KOPT-K1 (cell line): Measurements from ENCODE around the gene PTPRC.

Experiments
- H3K27ac ChIP-seq: fragments of 200-600 bp; sonication (generic); 2 replicates; pipeline ENCODE4 v1.5.1; 2016; ENCODE audit warnings: antibody characterized with exemption, mild to moderate bottlenecking, low read depth, low read length; ENCODE audit not compliant: poor library complexity, severe bottlenecking
- H3K36me3 ChIP-seq: fragments of 200-600 bp; sonication (generic); 2 replicates; pipeline ENCODE4 v1.5.1; 2017; ENCODE audit warnings: antibody characterized with exemption, mild to moderate bottlenecking, low read length, moderate library complexity; ENCODE audit not compliant: insufficient read depth
- H3K9me3 ChIP-seq: fragments of 200-600 bp; sonication (generic); 2 replicates; pipeline ENCODE4 v1.5.1; 2017; ENCODE audit warnings: antibody characterized with exemption, low read length, mild to moderate bottlenecking; ENCODE audit not compliant: insufficient read depth, poor library complexity, severe bottlenecking

The PTPRC gene

DNA sequence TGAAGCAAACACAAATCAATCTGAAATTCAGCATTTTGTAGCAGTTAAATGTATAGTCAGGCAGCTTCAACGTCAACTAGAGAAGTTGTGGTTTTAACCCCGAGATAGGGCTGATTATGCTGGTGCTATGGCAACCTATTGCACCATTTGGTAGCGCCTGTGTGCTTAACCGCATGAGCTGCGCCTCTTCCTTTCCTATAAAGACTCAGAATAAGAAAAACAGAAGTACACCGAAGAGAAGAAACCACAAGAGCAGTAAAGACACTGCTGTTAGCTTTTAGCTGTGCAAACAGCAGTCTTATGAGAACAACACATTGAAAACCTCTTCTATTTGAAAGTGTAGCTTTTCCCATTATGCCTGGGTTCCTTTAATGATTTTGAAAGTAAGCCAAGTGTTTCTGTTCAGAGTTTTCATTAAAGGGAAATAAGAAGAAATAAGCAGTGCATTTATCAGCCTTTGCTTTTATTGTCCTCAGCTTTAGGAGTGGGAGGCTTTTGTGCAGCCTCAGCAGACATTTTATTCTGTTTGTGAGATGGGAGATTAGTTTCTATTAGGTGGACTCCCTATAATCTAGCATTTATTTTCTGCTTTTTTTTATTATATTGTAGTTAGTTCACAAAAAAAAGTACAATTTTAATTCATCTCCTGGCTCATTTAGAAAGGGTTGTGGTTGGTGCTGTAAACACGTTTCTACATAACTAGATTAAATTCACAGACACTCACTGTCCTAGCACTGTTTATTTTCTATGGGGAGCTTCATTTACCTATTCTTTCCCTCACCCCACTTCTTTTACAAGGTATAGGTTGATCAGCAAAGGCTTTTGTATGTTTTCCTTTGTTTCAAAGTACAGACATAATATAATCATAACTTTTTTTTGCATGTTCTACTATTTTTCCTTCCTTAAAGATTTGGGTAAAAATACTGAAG, 43.3 kb downstream of the PTPRC start:
- H3K36me3 ChIP-seq, result peaks cover 8% of the 10 kb centered on the region
- peak overlapping the region; percentile 91 for H3K27ac ChIP-seq

DNA sequence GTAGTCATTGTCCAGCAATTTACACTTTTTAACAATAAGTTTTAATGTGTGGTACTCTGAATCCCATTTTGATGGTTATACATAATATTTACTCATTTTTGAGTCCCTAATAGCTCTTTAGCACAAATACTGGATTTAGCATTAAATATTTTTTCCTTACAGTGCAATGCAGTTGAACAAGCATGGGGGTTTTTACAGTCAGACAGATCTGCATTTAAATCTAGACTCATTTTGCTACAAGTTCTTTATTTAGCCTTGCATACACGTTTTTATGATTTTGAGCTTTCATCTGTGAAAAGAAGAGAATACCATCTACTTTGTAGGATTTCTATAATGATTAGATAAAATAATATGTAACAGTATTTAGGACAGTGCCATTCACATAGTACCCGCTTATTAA, 44.0 kb downstream of the PTPRC start:
- Histone ChIP-seq H3K9me3 (no peaks in the 10 kb centered on the region), H3K27ac (peak overlapping the region; percentile 91), H3K36me3 (peaks cover 8% of the 10 kb centered on the region)

More for the DNA sequence above, 43.3 kb downstream of the PTPRC start:
- H3K9me3 ChIP-seq, result no peaks in the 10 kb centered on the region

DNA sequence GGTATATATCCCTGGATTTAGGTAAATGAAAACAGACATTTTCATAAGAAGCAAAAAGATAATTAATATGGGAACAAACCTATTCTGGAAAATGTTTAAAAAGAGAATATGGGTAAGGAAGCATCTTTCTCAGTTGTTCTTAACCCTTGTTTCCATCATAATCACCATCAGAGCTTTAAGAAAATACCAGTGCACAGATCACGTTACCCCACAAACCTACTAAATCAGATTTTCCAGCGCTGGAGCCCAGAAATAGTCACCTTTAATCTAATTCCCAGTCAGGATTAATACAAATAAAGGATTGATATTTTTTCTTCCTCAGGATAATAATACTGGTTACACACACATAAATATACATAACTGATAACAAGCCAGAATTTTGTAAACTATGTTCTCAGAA, 44.6 kb downstream of the PTPRC start:
- H3K9me3 ChIP-seq, result no peaks in the 10 kb centered on the region

GRCh38 chr1:198686069-198686728, 47.4 kb downstream of the PTPRC start:
- H3K27ac ChIP-seq, result peak overlapping the region; percentile 91
- no peaks in the 10 kb centered on the region for H3K9me3 ChIP-seq
- H3K36me3 ChIP-seq, result no peaks in the 10 kb centered on the region

More for the DNA sequence above, 44.6 kb downstream of the PTPRC start:
- peaks cover 8% of the 10 kb centered on the region for H3K36me3 ChIP-seq
- H3K27ac ChIP-seq, result peak overlapping the region; percentile 91

- no peak overlapping the region for H3K27ac ChIP-seq
- H3K36me3 ChIP-seq, result no peaks in the 10 kb centered on the region
- H3K9me3 ChIP-seq, result no peaks in the 10 kb centered on the region
These were observed 48.6 kb downstream of the PTPRC start for GRCh38 chr1:198687429-198687828.

GRCh38 chr1:198691063-198691462, 52.2 kb downstream of the PTPRC start:
- no peaks in the 10 kb centered on the region for H3K9me3 ChIP-seq
- no peak overlapping the region for H3K27ac ChIP-seq
- peaks cover 25% of the 10 kb centered on the region for H3K36me3 ChIP-seq

- H3K27ac ChIP-seq, result no peak overlapping the region
- no peaks in the 10 kb centered on the region for H3K9me3 ChIP-seq
- H3K36me3 ChIP-seq, result peaks cover 47% of the 10 kb centered on the region
These were observed 54.5 kb downstream of the PTPRC start for GRCh38 chr1:198693321-198693720.

- Histone ChIP-seq H3K9me3 (no peaks in the 10 kb centered on the region), H3K36me3 (peaks cover 56% of the 10 kb centered on the region), H3K27ac (no peak overlapping the region)
These were observed 55.7 kb downstream of the PTPRC start for GRCh38 chr1:198694542-198694941.

DNA sequence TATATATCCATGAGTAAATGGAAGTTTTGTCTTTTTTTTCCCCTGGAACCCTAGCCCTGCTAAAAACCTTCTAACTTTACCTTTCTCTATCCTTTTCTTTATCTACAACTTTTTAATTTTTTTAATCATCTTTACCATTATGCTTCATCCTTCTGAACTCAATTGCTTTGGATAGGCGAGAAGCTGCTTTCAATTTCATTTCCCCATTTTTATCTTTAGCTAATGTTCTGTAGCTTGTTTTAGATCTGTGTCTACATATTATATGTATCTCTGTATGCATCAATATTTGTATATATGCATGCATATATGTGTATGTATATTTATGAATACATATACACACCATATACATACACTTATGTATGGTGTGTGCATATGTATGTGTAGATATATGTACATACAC, 57.4 kb downstream of the PTPRC start:
- Histone ChIP-seq H3K27ac (no peak overlapping the region), H3K9me3 (no peaks in the 10 kb centered on the region), H3K36me3 (peaks cover 72% of the 10 kb centered on the region)

GRCh38 chr1:198699167-198700015, 60.6 kb downstream of the PTPRC start:
- no peaks in the 10 kb centered on the region for H3K9me3 ChIP-seq
- no peak overlapping the region for H3K27ac ChIP-seq
- peaks cover 85% of the 10 kb centered on the region for H3K36me3 ChIP-seq

DNA sequence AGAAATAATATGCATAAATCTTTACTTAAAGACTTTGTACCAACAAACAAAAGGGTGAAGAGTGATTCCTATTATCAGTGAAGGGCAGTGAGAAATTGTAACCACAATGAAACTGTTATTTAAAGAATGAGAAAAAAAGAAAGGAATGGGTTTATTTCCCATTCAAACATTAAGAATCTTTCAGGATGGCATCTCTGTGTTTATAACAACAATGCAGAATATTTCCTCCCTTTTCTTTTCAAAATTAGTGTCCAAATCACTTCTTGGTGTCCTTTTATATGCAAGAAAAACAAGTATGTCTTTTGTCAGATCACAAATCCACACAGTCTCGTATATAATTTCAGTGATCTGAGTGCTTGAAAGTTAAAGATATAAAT, 61.2 kb downstream of the PTPRC start:
- H3K27ac ChIP-seq, result no peak overlapping the region
- no peaks in the 10 kb centered on the region for H3K9me3 ChIP-seq
- H3K36me3 ChIP-seq, result peaks cover 85% of the 10 kb centered on the region

GRCh38 chr1:198700396-198700795, 61.6 kb downstream of the PTPRC start:
- Histone ChIP-seq H3K27ac (no peak overlapping the region), H3K36me3 (peaks cover 89% of the 10 kb centered on the region)

GRCh38 chr1:198701250-198701649, 62.4 kb downstream of the PTPRC start:
- Histone ChIP-seq H3K9me3 (no peaks in the 10 kb centered on the region), H3K27ac (no peak overlapping the region), H3K36me3 (peaks cover 96% of the 10 kb centered on the region)

More at GRCh38 chr1:198700396-198700795, 61.6 kb downstream of the PTPRC start:
- H3K9me3 ChIP-seq, result no peaks in the 10 kb centered on the region

GRCh38 chr1:198701766-198702539, 63.1 kb downstream of the PTPRC start:
- peaks cover 96% of the 10 kb centered on the region for H3K36me3 ChIP-seq
- no peaks in the 10 kb centered on the region for H3K9me3 ChIP-seq
- no peak overlapping the region for H3K27ac ChIP-seq
